Smooth muscle cell (in vitro differentiated cells): ENCODE results near the gene SUN2. TPM values are rescaled to one million over a fixed set of nuclear protein-coding genes. Genes with fewer than 3 reads are reported as not detected.
A peak's percentile ranks its signal among the peaks of the same experiment; 100 is the strongest.

Experiments used
- DNase-seq: peaks from one replicate; lab custom pipeline; 2025; ENCODE audit not compliant: unreplicated experiment; lab: John Stamatoyannopoulos, UW
- H2AFZ ChIP-seq: fragments of 200-600 bp; sonication (generic); 2 replicates; pipeline ENCODE4 v1.6.0; 2016; ENCODE audit warnings: antibody characterized with exemption, low read depth, mild to moderate bottlenecking
- H3F3A ChIP-seq: fragments of 200-600 bp; sonication (generic); 2 replicates; pipeline ENCODE4 v1.6.0; 2017; ENCODE audit warnings: antibody characterized with exemption, low read depth
- H3K27ac ChIP-seq: fragments of 200-600 bp; sonication (generic); 2 replicates; pipeline ENCODE4 v1.5.1; 2016; ENCODE audit warnings: low read depth, mild to moderate bottlenecking
- H3K27me3 ChIP-seq: fragments of 200-600 bp; sonication (generic); 2 replicates; pipeline ENCODE4 v1.6.1; 2016; ENCODE audit warnings: low read depth, mild to moderate bottlenecking
- H3K36me3 ChIP-seq: fragments of 200-600 bp; sonication (generic); 2 replicates; pipeline ENCODE4 v1.5.1; 2016; ENCODE audit warnings: low read depth
- H3K4me1 ChIP-seq: fragments of 200-600 bp; sonication (generic); 2 replicates; pipeline ENCODE4 v1.5.1; 2016; ENCODE audit warnings: low read depth
- H3K4me2 ChIP-seq: fragments of 200-600 bp; sonication (generic); 2 replicates; pipeline ENCODE4 v1.6.0; 2016; ENCODE audit warnings: mild to moderate bottlenecking
- H3K4me3 ChIP-seq: fragments of 200-600 bp; sonication (generic); 2 replicates; pipeline ENCODE4 v1.5.1; 2016; ENCODE audit warnings: mild to moderate bottlenecking
- H3K79me2 ChIP-seq: fragments of 200-600 bp; sonication (generic); 2 replicates; pipeline ENCODE4 v1.6.0; 2016; ENCODE audit warnings: low read depth, mild to moderate bottlenecking
- H3K9ac ChIP-seq: fragments of 200-600 bp; sonication (generic); 2 replicates; pipeline ENCODE4 v1.6.0; 2016; ENCODE audit warnings: low read depth
- H3K9me3 ChIP-seq: fragments of 200-600 bp; sonication (generic); replicated peaks from 2 replicates; pipeline ENCODE4 v1.5.1; 2016; ENCODE audit warnings: low read depth
- H4K20me1 ChIP-seq: fragments of 200-600 bp; sonication (generic); 2 replicates; pipeline ENCODE4 v1.6.0; 2016; ENCODE audit warnings: low read depth
- CTCF ChIP-seq: fragments of 200-600 bp; sonication (generic); IDR thresholded peaks from 2 replicates; pipeline ENCODE4 v1.5.1; 2017; ENCODE audit warnings: borderline replicate concordance, mild to moderate bottlenecking, antibody characterized with exemption; ENCODE audit not compliant: insufficient read depth, poor library complexity, severe bottlenecking
- WGBS: methylation state at CpG from one replicate; pipeline ENCODE4 v1.1.7; 2016; ENCODE audit warnings: low lambda C conversion rate; 5-methylcytosine and 5-hydroxymethylcytosine counted together
- polyA plus RNA-seq: library from polyadenylated mRNA; unstranded; fragments of >200 nt; fragmentation: Nextera tagmentation; extraction: Ambion mirVana; gene quantifications from 2 replicates; pipeline ENCODE4 v1.2.1, GENCODE V29; 2016
- total RNA-seq: library from RNA; depleted of rRNA; stranded (reverse); fragments of >200 nt; gene quantifications from 2 replicates; pipeline ENCODE4 v1.2.3, GENCODE V29; 2014

The SUN2 gene
- total and polyA plus RNA-seq, 2 experiments from 2014 or later = 59.1 to 71.7 TPM

GRCh38 chr22:38782402-38783094, 26.8 kb upstream of the SUN2 start:
- H3K27ac ChIP-seq = peak overlapping the region; percentile 88
- H3K4me1 ChIP-seq = peaks cover 6% of the 10 kb centered on the region
- peak; percentile 28 for DNase-seq
- peaks cover 7% of the 10 kb centered on the region for H4K20me1 ChIP-seq
- H3K4me2 ChIP-seq = peak overlapping the region; percentile 72
- H3F3A ChIP-seq = peaks cover 17% of the 10 kb centered on the region
- H3K36me3 ChIP-seq = no peaks in the 10 kb centered on the region
- 27% methylated on average over 13 of the region's 13 CpGs for WGBS
- no peak overlapping the region for H3K4me3 ChIP-seq
- no peaks in the 10 kb centered on the region for H3K9me3 ChIP-seq
- no peaks in the 10 kb centered on the region for H3K27me3 ChIP-seq
- H3K9ac ChIP-seq = peak overlapping the region; percentile 14
- TF ChIP-seq CTCF = no peak
- H3K79me2 ChIP-seq = no peaks in the 10 kb centered on the region
- no peak overlapping the region for H2AFZ ChIP-seq

- Histone ChIP-seq H3K79me2 (no peaks in the 10 kb centered on the region), H3K4me3 (no peak overlapping the region), H3K27me3 (no peaks in the 10 kb centered on the region), H3K4me1 (peaks cover 6% of the 10 kb centered on the region), H2AFZ (no peak overlapping the region), H4K20me1 (peaks cover 7% of the 10 kb centered on the region), H3K4me2 (no peak overlapping the region), H3F3A (peaks cover 12% of the 10 kb centered on the region), H3K36me3 (no peaks in the 10 kb centered on the region), H3K9ac (no peak overlapping the region), H3K9me3 (no peaks in the 10 kb centered on the region), H3K27ac (no peak overlapping the region)
- no peak for DNase-seq
- TF ChIP-seq CTCF = no peak
- 98% methylated on average over 13 of the region's 13 CpGs for WGBS
Observed at GRCh38 chr22:38781033-38781432, 25.2 kb upstream of the SUN2 start.

GRCh38 chr22:38777087-38777671, 21.4 kb upstream of the SUN2 start:
- Histone ChIP-seq H3K4me1 (peaks cover under 1% of the 10 kb centered on the region), H3K4me3 (no peak overlapping the region), H3K9me3 (no peaks in the 10 kb centered on the region), H3K36me3 (no peaks in the 10 kb centered on the region), H2AFZ (no peak overlapping the region), H3K4me2 (no peak overlapping the region), H3K9ac (no peak overlapping the region), H3K27me3 (no peaks in the 10 kb centered on the region), H3K27ac (no peak overlapping the region), H3F3A (peaks cover 6% of the 10 kb centered on the region), H3K79me2 (no peaks in the 10 kb centered on the region), H4K20me1 (no peaks in the 10 kb centered on the region)
- 98% methylated on average over 27 of the region's 27 CpGs for WGBS
- TF ChIP-seq CTCF = no peak
- no peak for DNase-seq
